HG02852 (cell line): ENCODE measurements around the gene FALEC.
"Not testable (repeated sequence)": the region's sequence is repeated elsewhere in the genome, so short reads cannot be mapped to it uniquely, and the experiment has no call there.

Experiments
- ATAC-seq: cut with Tn5 transposase; IDR thresholded peaks from one replicate; pipeline ENCODE4 v1.9.1; 2021; ENCODE audit warnings: mild to moderate bottlenecking, moderate library complexity; ENCODE audit not compliant: unreplicated experiment

FALEC gene

DNA sequence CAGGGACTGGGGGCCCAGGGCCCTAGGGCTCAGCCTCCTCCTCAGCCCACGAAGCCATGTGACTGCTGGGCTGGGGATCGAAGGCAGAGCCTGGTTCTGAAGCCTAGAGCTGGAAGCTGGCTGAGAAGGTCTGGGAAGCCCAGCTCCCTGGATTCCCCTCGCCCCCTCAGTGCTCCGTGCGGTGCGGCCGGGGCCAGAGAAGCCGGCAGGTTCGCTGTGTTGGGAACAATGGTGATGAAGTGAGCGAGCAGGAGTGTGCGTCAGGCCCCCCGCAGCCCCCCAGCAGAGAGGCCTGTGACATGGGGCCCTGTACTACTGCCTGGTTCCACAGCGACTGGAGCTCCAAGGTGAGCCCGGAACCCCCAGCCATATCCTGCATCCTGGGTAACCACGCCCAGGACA lies 42.8 kb downstream of the FALEC start:
- ATAC-seq = no peak

GRCh38 chr1:150558761-150559655 lies 43.5 kb downstream of the FALEC start:
- no peak for ATAC-seq

DNA sequence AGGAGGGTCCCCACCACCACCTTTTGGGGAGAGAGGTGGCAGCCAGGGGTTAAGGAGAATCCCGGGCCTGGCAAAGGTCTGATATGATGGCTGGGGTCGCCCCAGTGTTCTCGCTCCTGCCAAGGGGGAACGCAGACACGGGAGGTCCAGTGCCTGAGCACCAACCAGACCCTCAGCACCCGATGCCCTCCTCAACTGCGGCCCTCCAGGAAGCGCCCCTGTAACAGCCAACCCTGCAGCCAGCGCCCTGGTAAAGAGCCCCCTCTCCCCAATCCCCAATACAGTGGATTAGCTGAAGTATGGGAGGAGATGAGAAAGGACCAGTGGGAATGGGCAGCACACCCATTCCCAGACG lies 44.1 kb downstream of the FALEC start:
- no peak for ATAC-seq

- no peak for ATAC-seq
Measured at GRCh38 chr1:150560011-150560438, 44.5 kb downstream of the FALEC start.

DNA sequence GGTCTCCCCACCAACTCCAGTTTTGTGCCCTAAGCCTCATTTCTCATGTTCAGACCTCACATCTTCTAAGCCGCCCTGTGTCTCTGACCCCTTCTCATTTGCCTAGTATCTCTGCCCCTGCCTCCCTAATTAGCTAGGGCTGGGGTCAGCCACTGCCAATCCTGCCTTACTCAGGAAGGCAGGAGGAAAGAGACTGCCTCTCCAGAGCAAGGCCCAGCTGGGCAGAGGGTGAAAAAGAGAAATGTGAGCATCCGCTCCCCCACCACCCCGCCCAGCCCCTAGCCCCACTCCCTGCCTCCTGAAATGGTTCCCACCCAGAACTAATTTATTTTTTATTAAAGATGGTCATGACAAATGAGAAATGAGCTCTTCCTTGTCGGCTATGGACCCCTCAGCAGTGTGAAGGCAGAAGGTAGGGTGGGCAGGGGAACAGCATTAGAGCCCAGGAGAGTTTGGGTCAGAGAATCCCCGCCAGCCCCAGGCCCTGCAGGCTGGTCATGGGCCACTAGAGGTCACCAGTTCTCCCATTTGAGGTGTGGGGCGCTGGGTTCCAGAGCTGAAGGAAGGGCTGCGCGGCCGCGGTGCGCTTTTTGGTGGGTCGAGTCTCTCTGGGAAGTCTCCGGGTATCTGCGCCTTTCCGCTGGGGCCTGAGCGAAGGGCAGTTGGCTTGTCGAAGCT lies 45.2 kb downstream of the FALEC start:
- ATAC-seq = peak; percentile 34

DNA sequence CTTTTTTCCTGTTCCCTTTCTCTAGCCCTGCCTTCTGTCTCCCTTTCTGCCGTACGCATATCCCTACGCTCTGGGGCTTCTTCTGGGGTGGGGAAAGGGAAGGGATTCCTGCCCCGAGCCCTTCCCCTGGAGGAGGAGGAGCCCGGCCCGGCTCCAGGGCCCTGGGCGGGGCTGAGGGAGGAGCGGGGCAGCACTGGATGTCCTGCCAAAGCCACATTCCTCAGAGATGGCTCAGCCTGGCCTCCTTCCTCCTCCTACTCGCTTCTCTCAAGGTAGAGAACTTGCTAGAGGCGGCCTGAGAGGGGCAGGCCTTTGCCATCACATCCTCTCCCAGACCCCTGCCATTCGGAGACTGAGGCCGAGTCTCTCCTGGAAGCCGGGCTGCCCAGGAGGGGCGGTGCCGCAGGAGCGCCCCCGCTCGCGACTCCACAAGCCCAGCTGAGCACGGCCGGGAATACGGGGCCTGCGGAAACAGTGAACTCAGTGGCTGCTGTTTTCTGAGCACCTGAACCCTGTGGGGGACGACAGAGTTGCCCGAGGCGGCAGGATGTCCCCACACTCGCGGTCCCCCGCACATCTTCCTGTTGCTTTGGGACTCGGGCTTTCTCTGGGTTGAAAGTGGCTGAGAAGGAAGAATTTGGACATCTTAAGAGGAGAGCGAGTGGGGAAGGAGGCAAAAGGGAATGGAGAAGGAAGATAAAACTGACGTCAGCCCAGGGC lies 45.9 kb downstream of the FALEC start:
- ATAC-seq = peak; percentile 16

DNA sequence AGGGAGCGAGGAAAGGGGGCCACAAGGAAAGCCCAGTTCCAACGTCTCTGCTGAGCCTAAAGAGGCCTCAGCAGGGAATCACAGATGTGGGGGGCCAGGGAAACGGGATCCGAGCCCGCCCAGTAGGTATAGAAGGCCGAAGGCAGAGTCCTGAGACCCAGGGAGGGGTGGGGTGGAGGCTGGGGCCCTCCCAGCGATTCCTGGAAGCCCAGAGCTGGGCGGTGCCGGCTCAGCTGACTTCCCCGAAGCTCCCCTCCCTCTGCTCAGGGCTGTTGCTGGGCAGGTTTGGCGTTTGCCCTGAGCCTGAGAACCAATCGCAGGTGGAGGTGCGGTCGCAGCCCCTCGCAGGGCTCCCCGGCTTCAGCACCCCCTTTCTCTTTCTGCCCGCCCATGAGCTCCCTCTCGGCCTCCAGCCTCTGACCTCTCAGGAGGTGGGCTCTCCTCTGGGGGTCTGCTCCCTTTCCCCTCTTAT lies 46.5 kb downstream of the FALEC start:
- peak; percentile 32 for ATAC-seq

GRCh38 chr1:150562446-150563339 lies 47.1 kb downstream of the FALEC start:
- ATAC-seq = peak; percentile 46

DNA sequence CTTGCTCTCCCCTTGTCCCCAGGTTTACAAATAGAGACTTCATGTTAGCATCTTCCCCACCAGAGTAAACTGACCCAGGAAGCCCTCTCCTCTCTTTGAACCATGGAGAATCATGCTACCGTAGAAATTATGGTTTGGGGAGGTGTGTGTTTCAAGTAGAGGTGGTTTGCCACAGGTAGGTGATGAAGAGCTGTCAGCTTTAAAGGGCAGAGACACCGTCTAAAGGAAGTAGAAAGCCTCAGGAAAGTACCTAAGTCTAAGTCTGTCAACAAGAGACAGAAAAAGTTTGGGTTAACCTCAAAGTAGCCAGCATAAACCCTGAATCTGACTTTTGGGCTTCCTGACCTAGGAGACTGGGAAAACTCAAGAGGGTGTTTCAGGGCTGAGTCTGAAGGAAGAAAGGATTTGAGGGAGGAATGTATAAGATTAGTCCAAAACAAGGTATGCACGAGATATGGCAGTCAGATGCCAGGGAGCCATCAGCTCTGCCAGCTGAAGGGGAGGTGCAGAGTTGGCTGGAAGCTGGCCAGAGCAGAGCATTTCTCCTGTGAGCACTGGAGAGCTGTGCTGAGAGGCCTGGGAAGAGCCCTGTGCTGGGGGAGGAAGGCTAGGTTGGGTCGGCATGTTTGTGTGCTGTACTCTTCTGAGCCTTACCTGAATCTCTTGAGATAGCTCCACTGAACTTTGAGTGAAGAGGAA lies 47.9 kb downstream of the FALEC start:
- peak; percentile 17 for ATAC-seq

DNA sequence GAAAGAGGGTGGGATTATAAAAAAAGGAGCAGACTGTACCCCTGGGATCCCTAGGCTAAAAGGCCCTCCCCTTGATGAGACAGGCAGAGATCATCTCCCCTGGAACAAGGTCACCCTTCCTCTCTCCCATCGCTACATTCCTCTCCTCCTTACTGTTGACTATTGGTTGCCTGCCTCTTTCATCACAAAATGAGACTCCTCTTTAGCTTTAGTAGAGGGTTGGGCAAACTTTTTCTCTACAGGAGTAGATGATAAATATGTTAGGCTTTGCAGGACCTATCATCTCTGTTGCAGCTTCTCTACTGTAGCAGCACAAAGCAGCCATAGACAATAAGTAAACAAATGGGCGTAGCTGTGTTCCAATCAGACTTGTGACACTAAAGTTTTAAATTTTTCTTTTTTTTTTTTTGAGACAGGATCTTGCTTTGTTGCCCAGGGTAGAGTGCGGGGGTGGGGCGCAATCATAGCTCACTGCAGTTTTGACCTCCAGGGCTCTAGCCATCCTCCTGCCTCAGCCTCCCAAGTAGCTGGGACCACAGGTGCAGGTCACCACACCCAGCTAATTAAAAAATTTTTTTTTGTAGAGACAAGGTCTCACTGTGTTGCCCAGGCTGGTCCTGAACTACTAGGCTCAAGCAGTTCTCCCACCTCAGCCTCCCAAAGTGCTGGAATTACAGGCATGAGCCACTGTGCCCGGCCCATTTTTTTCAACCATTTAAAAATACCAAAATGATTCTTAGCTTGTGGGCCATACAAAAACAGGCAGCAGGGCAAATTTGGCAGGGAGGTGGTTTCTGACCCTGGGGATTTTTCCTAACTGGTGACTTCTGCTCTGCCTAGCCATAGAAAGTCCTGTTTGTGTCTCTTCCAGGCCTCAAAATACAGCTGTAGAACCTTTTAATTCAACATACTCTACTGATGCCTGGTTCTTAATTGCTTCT lies 48.8 kb downstream of the FALEC start:
- ATAC-seq = no peak

DNA sequence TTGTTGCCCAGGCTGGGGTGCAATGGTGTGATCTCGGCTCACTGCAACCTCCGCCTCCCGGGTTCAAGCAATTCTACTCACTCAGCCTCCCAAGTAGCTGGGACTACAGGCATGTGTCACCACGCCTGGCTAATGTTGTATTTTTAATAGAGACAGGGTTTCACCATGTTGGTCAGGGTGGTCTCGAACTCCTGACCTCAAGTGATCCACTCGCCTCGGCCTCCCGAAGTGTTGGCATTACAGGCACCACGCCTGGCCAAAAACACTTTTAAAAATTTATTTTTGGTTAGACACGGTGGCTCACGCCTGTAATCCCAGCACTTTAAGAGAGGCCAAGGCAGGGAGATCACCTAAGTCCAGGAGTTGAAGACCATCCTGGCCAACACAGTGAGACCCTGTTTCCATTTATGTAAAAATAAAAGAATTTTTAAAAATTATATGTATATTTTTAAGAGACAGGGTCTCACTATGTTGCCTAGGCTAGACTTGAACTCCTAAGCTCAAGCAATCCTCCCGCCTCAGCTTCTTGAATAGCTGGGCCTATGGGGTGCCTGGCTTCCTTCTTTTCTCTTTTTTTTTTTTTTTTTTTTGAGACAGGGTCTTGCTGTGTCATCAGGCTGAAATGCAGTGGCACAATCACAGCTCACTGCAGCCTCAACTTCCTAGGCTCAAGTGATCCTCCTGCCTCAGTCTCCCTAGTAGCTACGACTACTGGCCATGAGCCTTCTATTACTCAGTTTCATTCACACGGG lies 49.9 kb downstream of the FALEC start:
- ATAC-seq = not testable (repeated sequence)

DNA sequence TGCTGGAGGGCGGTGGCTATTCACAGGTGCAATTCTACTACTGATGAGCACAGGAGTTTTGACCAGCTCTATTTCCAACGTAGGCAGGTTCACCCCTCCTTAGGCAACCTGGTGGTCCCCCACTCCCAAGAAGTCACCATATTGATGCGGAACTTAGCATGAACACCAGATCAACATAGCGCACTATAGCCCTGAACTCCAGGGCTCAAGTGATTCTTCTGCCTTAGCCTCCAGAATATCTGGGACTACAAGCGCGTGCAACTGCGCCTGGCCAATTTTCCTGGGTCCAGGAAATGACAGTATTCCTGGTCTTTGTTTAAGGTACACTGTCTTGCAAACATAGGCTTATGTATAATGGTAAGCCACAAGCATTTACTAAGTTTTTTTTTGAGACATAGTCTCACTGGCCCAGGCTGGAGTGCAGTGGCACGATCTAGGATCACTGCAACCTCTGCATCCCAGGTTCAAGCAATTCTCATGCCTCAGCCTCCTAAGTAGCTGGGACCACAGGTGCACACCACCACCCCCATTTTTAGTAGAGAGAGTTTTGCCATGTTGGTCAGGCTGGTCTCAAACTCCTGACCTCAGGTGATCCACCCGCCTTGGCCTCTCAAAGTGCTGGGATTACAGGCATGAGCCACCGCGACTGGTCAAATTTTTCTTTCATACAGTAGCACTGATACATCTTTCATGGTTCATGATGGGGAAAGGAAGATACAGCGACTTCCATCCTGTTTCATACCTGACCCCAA lies 51.2 kb downstream of the FALEC start:
- no peak for ATAC-seq

DNA sequence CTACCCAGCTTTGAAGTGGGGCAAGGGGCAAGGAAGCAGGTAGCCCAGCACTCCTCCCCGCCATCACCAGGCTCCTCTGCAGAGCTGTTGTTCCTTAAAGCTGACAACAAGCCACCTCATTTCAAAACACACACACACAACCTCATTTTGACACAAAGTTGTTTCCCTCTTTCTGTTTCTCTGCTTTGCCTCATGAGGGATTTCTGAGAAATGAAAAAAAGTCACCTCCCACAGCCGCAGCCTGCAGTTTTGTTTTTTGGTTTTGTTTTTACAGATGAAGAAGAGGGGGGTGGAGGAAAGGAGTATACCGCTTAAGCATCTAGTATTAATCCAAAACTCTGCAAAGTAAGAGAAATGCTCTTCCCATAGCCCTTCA lies 51.8 kb downstream of the FALEC start:
- ATAC-seq = peak; percentile 31

- peak; percentile 16 for ATAC-seq
Measured at GRCh38 chr1:150567717-150568593, 52.4 kb downstream of the FALEC start.

DNA sequence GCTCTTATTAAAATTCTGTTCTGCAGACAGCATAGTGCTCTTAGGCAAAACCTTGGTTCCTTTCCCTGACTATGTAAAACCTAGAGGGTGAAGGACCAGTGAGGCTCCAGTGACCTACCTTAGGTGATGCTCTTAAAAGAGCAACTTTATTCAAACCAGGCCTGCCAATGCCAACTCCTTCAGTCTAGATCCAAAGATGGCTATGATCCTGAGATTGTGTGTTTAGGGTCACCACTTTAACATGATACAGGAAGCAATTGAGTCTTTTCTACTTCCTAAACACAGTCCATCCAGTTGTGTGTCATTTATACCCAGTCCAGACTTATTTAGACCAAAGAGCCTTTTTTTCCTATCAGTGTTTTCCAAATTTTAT lies 53.0 kb downstream of the FALEC start:
- ATAC-seq = no peak

DNA sequence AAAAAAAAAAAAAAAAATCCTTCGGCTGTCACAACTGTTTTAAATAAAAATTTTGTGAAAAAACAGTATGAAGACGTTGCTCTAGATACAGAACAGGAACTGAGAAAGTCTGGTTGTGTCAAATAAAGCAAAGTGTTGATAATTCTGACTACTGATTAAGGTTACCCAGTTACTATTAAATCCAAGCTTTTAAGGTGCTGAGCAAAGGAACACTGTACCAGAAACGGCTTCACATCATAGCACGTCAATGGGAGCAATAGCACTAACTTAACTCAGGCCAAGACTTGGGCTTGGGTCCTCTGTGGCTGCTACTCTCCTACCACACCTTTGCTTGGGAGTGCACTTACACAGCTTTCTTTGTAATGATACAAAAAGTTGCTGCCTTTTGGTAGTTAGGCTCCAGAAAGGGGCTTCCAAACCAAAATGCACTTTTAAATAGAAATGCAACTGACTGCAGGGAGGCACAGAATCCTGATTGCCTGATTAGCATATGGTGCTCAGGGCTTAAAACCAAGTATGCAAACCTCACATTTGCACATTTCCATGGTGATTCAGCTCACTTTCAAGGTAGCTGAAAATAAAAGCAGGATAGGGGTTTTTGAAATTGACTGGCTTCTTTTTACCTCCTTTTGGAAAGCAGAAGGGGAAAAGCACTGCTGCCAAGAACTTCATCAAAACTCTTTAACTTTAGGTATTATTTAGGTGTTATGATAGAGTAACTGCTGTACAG lies 57.5 kb downstream of the FALEC start:
- ATAC-seq = no peak
